ENCODE measurements around the gene NCOA5. TPM values are rescaled to one million over a fixed set of nuclear protein-coding genes. Genes with fewer than 3 reads are reported as not detected.

NCOA5 gene
- total and polyA plus RNA-seq, 5 experiments from 2014 or later: 13.0 to 43.9 (median 36.0) TPM

- H3K36me3 Mint-ChIP-seq: peaks cover 0 to 11% (median 4%) of the 10 kb centered on the region in 3 donors
- ATAC-seq: peak; percentile 69 to 70
- H3K4me1 Mint-ChIP-seq: peaks cover 15 to 46% (median 26%) of the 10 kb centered on the region in 4 donors
- H3K4me3 Mint-ChIP-seq: peak overlapping the region; percentile 85 to 100 (median 96)
- peak overlapping the region in 6 of 10 donors; percentile 24 to 96 (median 80) for H3K27ac Mint-ChIP-seq
- DNase-seq: peak in 2 of 10 donors; percentile 11 to 12
- H3K27me3 Mint-ChIP-seq: peaks cover 2 to 25% (median 10%) of the 10 kb centered on the region in 5 donors
- POLR2A ChIA-PET: no interaction called here
- no peaks in the 10 kb centered on the region for H3K9me3 Mint-ChIP-seq
Measured at GRCh38 chr20:46118481-46119020, 28.8 kb upstream of the NCOA5 start.

GRCh38 chr20:46117704-46118467 is 28.1 kb upstream of the NCOA5 start, which contains the start of gene CD40:
Gene CD40 (plus strand): TSS chr20:46118314. CDS start chr20:46118344, 30 bp downstream.
- Mint-ChIP-seq H3K9me3 (no peaks in the 10 kb centered on the region), H3K4me3 (peak within 1 kb of the TSS; percentile 85 to 100 (median 96)), H3K27me3 (peaks cover 2 to 31% (median 11%) of the 10 kb centered on the region in 5 donors), H3K4me1 (peaks cover 12 to 46% (median 26%) of the 10 kb centered on the region in 4 donors), H3K36me3 (peaks cover 0 to 5% (median 0%) of the 10 kb centered on the region in 3 donors), H3K27ac (peak within 1 kb of the TSS; percentile 37 to 96 (median 86))
- POLR2A ChIA-PET: no interaction called here
- ATAC-seq (peak; percentile 92 to 95), DNase-seq (peak; percentile 49 to 89 (median 70))

GRCh38 chr20:46114449-46114848 is 24.7 kb upstream of the NCOA5 start:
- Mint-ChIP-seq H3K27me3 (peaks cover 4 to 51% (median 25%) of the 10 kb centered on the region in 5 donors), H3K9me3 (no peaks in the 10 kb centered on the region), H3K27ac (no peak overlapping the region), H3K36me3 (no peaks in the 10 kb centered on the region), H3K4me1 (peaks cover 8 to 39% (median 19%) of the 10 kb centered on the region in 4 donors), H3K4me3 (no peak overlapping the region)
- POLR2A ChIA-PET: no interaction called here
- no peak for DNase-seq
- no peak for ATAC-seq

- ATAC-seq (no peak), DNase-seq (no peak)
- Mint-ChIP-seq H3K27ac (no peak overlapping the region), H3K36me3 (no peaks in the 10 kb centered on the region), H3K27me3 (peaks cover 4 to 64% (median 37%) of the 10 kb centered on the region in 5 donors), H3K4me3 (no peak overlapping the region), H3K4me1 (peaks cover 5 to 34% (median 8%) of the 10 kb centered on the region in 4 donors), H3K9me3 (no peaks in the 10 kb centered on the region)
- POLR2A ChIA-PET: no interaction called here
Measured at GRCh38 chr20:46113113-46113470, 23.3 kb upstream of the NCOA5 start.

GRCh38 chr20:46112430-46113112 is 22.8 kb upstream of the NCOA5 start:
- Mint-ChIP-seq H3K4me3 (no peak overlapping the region), H3K9me3 (no peaks in the 10 kb centered on the region), H3K27me3 (peaks cover 7 to 70% (median 37%) of the 10 kb centered on the region in 5 donors), H3K36me3 (no peaks in the 10 kb centered on the region), H3K27ac (no peak overlapping the region), H3K4me1 (peaks cover under 1 to 30% (median 3%) of the 10 kb centered on the region in 4 donors)
- POLR2A ChIA-PET: no interaction called here
- ATAC-seq (no peak), DNase-seq (no peak)

- Mint-ChIP-seq H3K27ac (no peak overlapping the region), H3K36me3 (no peaks in the 10 kb centered on the region), H3K4me1 (peaks cover 0 to 28% (median 0%) of the 10 kb centered on the region in 4 donors), H3K4me3 (no peak overlapping the region), H3K27me3 (peaks cover 11 to 77% (median 43%) of the 10 kb centered on the region in 5 donors), H3K9me3 (no peaks in the 10 kb centered on the region)
- no peak for ATAC-seq
- DNase-seq: no peak
- POLR2A ChIA-PET: no interaction called here
Measured at GRCh38 chr20:46111836-46112212, 22.1 kb upstream of the NCOA5 start.

GRCh38 chr20:46111028-46111835 is 21.5 kb upstream of the NCOA5 start:
- peaks cover 12 to 83% (median 45%) of the 10 kb centered on the region in 5 donors for H3K27me3 Mint-ChIP-seq
- DNase-seq (peak in 1 of 10 donors; percentile 27), ATAC-seq (no peak)
- H3K9me3 Mint-ChIP-seq: no peaks in the 10 kb centered on the region
- H3K27ac Mint-ChIP-seq: peak overlapping the region in 1 of 10 donors; percentile 9
- POLR2A ChIA-PET: interaction anchor here (0.7 kb wide), 1 partner anchor 407 kb away, joined by 6 read pairs; no protein-coding TSS in a partner anchor
- H3K36me3 Mint-ChIP-seq: no peaks in the 10 kb centered on the region
- peak overlapping the region in 1 of 10 donors; percentile 12 for H3K4me3 Mint-ChIP-seq
- peaks cover 0 to 27% (median 0%) of the 10 kb centered on the region in 4 donors for H3K4me1 Mint-ChIP-seq

- POLR2A ChIA-PET: no interaction called here
- Mint-ChIP-seq H3K27ac (peak overlapping the region in 2 of 10 donors; percentile 15 to 78), H3K9me3 (peaks cover 0 to 3% (median 0%) of the 10 kb centered on the region in 9 donors), H3K27me3 (peaks cover 19 to 81% (median 52%) of the 10 kb centered on the region in 5 donors), H3K36me3 (peaks cover 0 to 8% (median 5%) of the 10 kb centered on the region in 3 donors), H3K4me3 (no peak overlapping the region), H3K4me1 (peaks cover 0 to 22% (median 0%) of the 10 kb centered on the region in 4 donors)
- ATAC-seq: no peak
- no peak for DNase-seq
Measured at GRCh38 chr20:46108976-46109375, 19.2 kb upstream of the NCOA5 start.

GRCh38 chr20:46108435-46108841 is 18.7 kb upstream of the NCOA5 start:
- peaks cover 21 to 77% (median 47%) of the 10 kb centered on the region in 5 donors for H3K27me3 Mint-ChIP-seq
- peak overlapping the region in 1 of 10 donors; percentile 22 for H3K4me3 Mint-ChIP-seq
- H3K36me3 Mint-ChIP-seq: peaks cover 0 to 8% (median 5%) of the 10 kb centered on the region in 3 donors
- H3K9me3 Mint-ChIP-seq: peaks cover 0 to 3% (median 0%) of the 10 kb centered on the region in 9 donors
- POLR2A ChIA-PET: interaction anchor here (0.6 kb wide), 1 partner anchor 16 kb away, joined by 5 read pairs; no protein-coding TSS in a partner anchor
- ATAC-seq: peak in 1 of 2 donors; percentile 54
- peak overlapping the region in 2 of 10 donors; percentile 12 to 78 for H3K27ac Mint-ChIP-seq
- DNase-seq: no peak
- H3K4me1 Mint-ChIP-seq: peaks cover 0 to 22% (median 0%) of the 10 kb centered on the region in 4 donors

GRCh38 chr20:46107061-46107460 is 17.3 kb upstream of the NCOA5 start:
- Mint-ChIP-seq H3K4me3 (no peak overlapping the region), H3K27me3 (peaks cover 29 to 86% (median 51%) of the 10 kb centered on the region in 5 donors), H3K9me3 (peaks cover 0 to 6% (median 3%) of the 10 kb centered on the region in 9 donors), H3K4me1 (peaks cover 0 to 22% (median 0%) of the 10 kb centered on the region in 4 donors), H3K27ac (no peak overlapping the region), H3K36me3 (peaks cover 0 to 8% (median 7%) of the 10 kb centered on the region in 3 donors)
- POLR2A ChIA-PET: no interaction called here
- DNase-seq (no peak), ATAC-seq (no peak)

- DNase-seq (no peak), ATAC-seq (no peak)
- Mint-ChIP-seq H3K4me1 (peaks cover 0 to 14% (median 2%) of the 10 kb centered on the region in 4 donors), H3K9me3 (peaks cover 0 to 6% (median 3%) of the 10 kb centered on the region in 9 donors), H3K27ac (no peak overlapping the region), H3K4me3 (no peak overlapping the region), H3K27me3 (peaks cover 33 to 91% (median 53%) of the 10 kb centered on the region in 5 donors), H3K36me3 (peaks cover 0 to 13% (median 7%) of the 10 kb centered on the region in 3 donors)
- POLR2A ChIA-PET: no interaction called here
Measured at GRCh38 chr20:46104262-46104661, 14.5 kb upstream of the NCOA5 start.

GRCh38 chr20:46102940-46103339 is 13.2 kb upstream of the NCOA5 start:
- Mint-ChIP-seq H3K4me1 (peaks cover 0 to 6% (median 2%) of the 10 kb centered on the region in 4 donors), H3K36me3 (peaks cover 0 to 13% (median 7%) of the 10 kb centered on the region in 3 donors), H3K27ac (no peak overlapping the region), H3K4me3 (no peak overlapping the region), H3K9me3 (peaks cover 0 to 6% (median 3%) of the 10 kb centered on the region in 9 donors), H3K27me3 (peaks cover 30 to 88% (median 55%) of the 10 kb centered on the region in 5 donors)
- DNase-seq (no peak), ATAC-seq (no peak)
- POLR2A ChIA-PET: no interaction called here
